Karpas-422 (cell line): ENCODE data around the gene ANGPTL4. TPM values are rescaled to one million over a fixed set of nuclear protein-coding genes. Genes with fewer than 3 reads are reported as not detected.
A peak's percentile ranks its signal among the peaks of the same experiment; 100 is the strongest.

Experiments
- DNase-seq: peaks from one replicate; pipeline ENCODE4 v3.0.0-alpha.2; 2015
- H2AFZ ChIP-seq: fragments of 200-600 bp; sonication (generic); 2 replicates; pipeline ENCODE4 v1.6.1; 2014; ENCODE audit warnings: antibody characterized with exemption, low read length, mixed read lengths
- H3K27ac ChIP-seq: fragments of 200-600 bp; sonication (generic); 2 replicates; pipeline ENCODE4 v1.5.1; 2014; ENCODE audit warnings: mild to moderate bottlenecking, low read length, moderate library complexity
- H3K27me3 ChIP-seq: fragments of 200-600 bp; sonication (generic); 2 replicates; pipeline ENCODE4 v1.6.1; 2014; ENCODE audit warnings: low read length, mixed read lengths
- H3K36me3 ChIP-seq: fragments of 200-600 bp; sonication (generic); 2 replicates; pipeline ENCODE4 v1.6.1; 2014; ENCODE audit warnings: low read length, mixed read lengths; ENCODE audit not compliant: insufficient read depth
- H3K4me1 ChIP-seq: fragments of 200-600 bp; sonication (generic); 2 replicates; pipeline ENCODE4 v1.6.1; 2014; ENCODE audit warnings: mild to moderate bottlenecking, low read length, mixed read lengths
- H3K4me2 ChIP-seq: fragments of 200-600 bp; sonication (generic); 2 replicates; pipeline ENCODE4 v1.6.1; 2014; ENCODE audit warnings: low read length, low read depth, mild to moderate bottlenecking; ENCODE audit not compliant: poor library complexity, severe bottlenecking
- H3K4me3 ChIP-seq: fragments of 200-600 bp; sonication (generic); 2 replicates; pipeline ENCODE4 v1.5.1; 2014; ENCODE audit warnings: mild to moderate bottlenecking, antibody characterized with exemption, low read length, mixed read lengths
- H3K79me2 ChIP-seq: fragments of 200-600 bp; sonication (generic); 2 replicates; pipeline ENCODE4 v1.6.1; 2014; ENCODE audit warnings: mild to moderate bottlenecking, low read length, mixed read lengths
- H3K9ac ChIP-seq: fragments of 200-600 bp; sonication (generic); 2 replicates; pipeline ENCODE4 v1.6.0; 2014; ENCODE audit warnings: low read length
- H3K9me2 ChIP-seq: fragments of 200-600 bp; sonication (generic), shearing (Covaris generic); replicated peaks from 2 replicates; pipeline ENCODE4 v1.6.0; 2014; ENCODE audit warnings: mild to moderate bottlenecking, low read length, moderate library complexity; ENCODE audit not compliant: insufficient read depth
- H3K9me3 ChIP-seq: fragments of 300-700, 200-600 bp; sonication (generic); 2 replicates; pipeline ENCODE4 v1.6.1; 2014; ENCODE audit warnings: low read length, mixed read lengths
- H4K20me1 ChIP-seq: fragments of 200-600 bp; sonication (generic); 2 replicates; pipeline ENCODE4 v1.6.1; 2014; ENCODE audit warnings: mild to moderate bottlenecking, antibody characterized with exemption, low read length, low read depth; ENCODE audit not compliant: insufficient read depth
- total RNA-seq: library from RNA; depleted of rRNA; stranded (reverse); fragments of >200 nt; shearing (Covaris generic); gene quantifications from 2 replicates; pipeline ENCODE4 v1.2.3, GENCODE V29; 2014; ENCODE audit warnings: low replicate concordance

ANGPTL4 gene
- total RNA-seq, 1 experiment from 2014 or later: not detected

GRCh38 chr19:8388612-8388958 lies 24.6 kb downstream of the ANGPTL4 start:
- Histone ChIP-seq H4K20me1 (peaks cover 21% of the 10 kb centered on the region), H3K9ac (peak overlapping the region; percentile 79; the same call in 1 of the 2 replicates), H3K79me2 (peaks cover 34% of the 10 kb centered on the region), H3K27ac (no peak overlapping the region), H2AFZ (no peak overlapping the region), H3K36me3 (no peaks in the 10 kb centered on the region; the same call in 1 of the 2 replicates), H3K9me3 (no peaks in the 10 kb centered on the region), H3K4me1 (peaks cover 19% of the 10 kb centered on the region), H3K9me2 (no peaks in the 10 kb centered on the region), H3K4me2 (peak overlapping the region; percentile 79), H3K4me3 (peak overlapping the region; percentile 73; the same call in 1 of the 2 replicates), H3K27me3 (no peaks in the 10 kb centered on the region)
- no peak for DNase-seq

GRCh38 chr19:8389891-8390616 lies 26.1 kb downstream of the ANGPTL4 start, which contains the start of gene RAB11B:
RAB11B (plus strand) TSS chr19:8390360; CDS start chr19:8390417, 57 bp downstream.
- peaks cover 19% of the 10 kb centered on the region for H3K4me1 ChIP-seq
- peak within 1 kb of the TSS; percentile 99 for H3K9ac ChIP-seq
- H3K4me3 ChIP-seq: peak within 1 kb of the TSS; percentile 94
- peak within 1 kb of the TSS; percentile 91 for H3K27ac ChIP-seq
- H3K4me2 ChIP-seq: peak within 1 kb of the TSS; percentile 87
- H3K9me3 ChIP-seq: no peaks in the 10 kb centered on the region
- H2AFZ ChIP-seq: no peak within 1 kb of the TSS; the same call in 1 of the 2 replicates
- H3K9me2 ChIP-seq: no peaks in the 10 kb centered on the region
- H4K20me1 ChIP-seq: peaks cover 25% of the 10 kb centered on the region
- peaks cover 49% of the 10 kb centered on the region for H3K79me2 ChIP-seq
- peak; percentile 100 for DNase-seq
- H3K36me3 ChIP-seq: no peaks in the 10 kb centered on the region; the same call in 1 of the 2 replicates
- no peaks in the 10 kb centered on the region for H3K27me3 ChIP-seq

DNA sequence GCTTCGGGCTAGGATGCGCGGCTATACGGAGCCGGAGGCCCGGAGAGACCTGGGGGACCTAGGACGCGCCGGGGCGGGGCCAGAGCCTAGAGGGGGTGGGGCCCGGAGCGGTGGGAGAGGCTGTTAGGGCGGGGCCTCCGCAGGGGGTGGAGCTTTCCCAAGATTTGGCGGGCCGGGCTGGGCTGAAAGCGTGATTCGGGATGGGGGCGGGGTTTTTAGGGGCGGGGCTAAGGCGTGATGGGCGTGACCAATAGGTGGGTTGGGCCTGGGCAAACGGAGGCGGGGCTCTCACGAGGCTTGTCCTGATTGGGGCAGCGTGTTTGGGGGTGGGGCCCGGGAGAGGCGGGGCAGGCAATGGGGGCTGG lies 26.6 kb downstream of the ANGPTL4 start:
- no peaks in the 10 kb centered on the region for H3K9me3 ChIP-seq
- H3K4me1 ChIP-seq: peaks cover 19% of the 10 kb centered on the region
- peak overlapping the region; percentile 91 for H3K27ac ChIP-seq
- peak overlapping the region; percentile 87 for H3K4me2 ChIP-seq
- H3K27me3 ChIP-seq: no peaks in the 10 kb centered on the region
- H3K79me2 ChIP-seq: peaks cover 54% of the 10 kb centered on the region
- H3K9me2 ChIP-seq: no peaks in the 10 kb centered on the region
- H4K20me1 ChIP-seq: peaks cover 30% of the 10 kb centered on the region
- H2AFZ ChIP-seq: no peak overlapping the region; the same call in 1 of the 2 replicates
- peak; percentile 97 for DNase-seq
- H3K9ac ChIP-seq: peak overlapping the region; percentile 99
- H3K36me3 ChIP-seq: no peaks in the 10 kb centered on the region; the same call in 1 of the 2 replicates
- peak overlapping the region; percentile 94 for H3K4me3 ChIP-seq

DNA sequence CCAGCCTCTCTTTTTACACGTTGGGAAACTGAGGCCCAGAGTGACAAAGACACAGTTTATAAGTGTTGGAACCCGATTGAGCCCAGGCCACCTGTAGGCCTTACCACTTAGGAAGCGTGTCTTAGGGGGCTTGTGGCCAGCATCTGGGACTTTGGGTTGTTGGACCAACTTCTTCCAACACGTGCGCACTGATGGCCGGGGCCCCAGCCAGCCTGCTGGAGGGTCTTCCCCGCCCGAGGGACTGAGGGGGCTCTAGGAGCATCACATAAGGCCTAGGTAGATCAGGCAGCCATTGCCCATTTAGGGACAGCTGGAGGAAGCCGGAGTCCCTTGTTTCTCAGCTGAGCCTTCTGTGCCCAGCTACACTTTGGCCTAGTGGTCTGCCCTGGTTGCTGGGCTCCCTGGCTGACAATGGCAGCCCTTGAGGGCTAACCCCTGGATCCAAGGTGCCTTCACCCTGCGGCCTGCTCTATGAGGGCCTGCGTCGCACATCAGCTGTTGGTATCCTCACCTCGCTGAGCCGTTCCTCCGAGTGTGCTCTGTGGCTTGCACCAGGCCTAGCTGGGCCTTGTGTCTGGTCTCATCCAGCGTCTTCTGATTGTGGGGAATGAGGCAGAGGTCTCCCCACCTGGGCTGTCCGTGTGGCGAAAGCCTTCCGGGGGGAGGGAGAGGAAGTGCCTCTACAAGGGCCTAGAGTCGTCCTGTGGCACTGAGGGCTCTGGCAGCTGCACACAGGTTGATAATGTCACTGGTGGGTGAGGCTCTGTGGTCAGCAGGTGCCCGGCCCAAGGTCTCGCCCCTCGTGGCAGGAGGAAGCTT lies 27.5 kb downstream of the ANGPTL4 start:
- Histone ChIP-seq H4K20me1 (peaks cover 38% of the 10 kb centered on the region), H3K4me1 (peaks cover 19% of the 10 kb centered on the region), H3K27me3 (no peaks in the 10 kb centered on the region), H3K9me3 (no peaks in the 10 kb centered on the region), H3K4me2 (peak overlapping the region; percentile 87), H3K27ac (no peak overlapping the region), H3K9me2 (no peaks in the 10 kb centered on the region), H3K79me2 (peaks cover 62% of the 10 kb centered on the region), H3K36me3 (no peaks in the 10 kb centered on the region; the same call in 1 of the 2 replicates), H2AFZ (no peak overlapping the region), H3K4me3 (peak overlapping the region; percentile 59; the same call in 1 of the 2 replicates), H3K9ac (peak overlapping the region; percentile 15; the same call in 1 of the 2 replicates)
- no peak for DNase-seq

DNA sequence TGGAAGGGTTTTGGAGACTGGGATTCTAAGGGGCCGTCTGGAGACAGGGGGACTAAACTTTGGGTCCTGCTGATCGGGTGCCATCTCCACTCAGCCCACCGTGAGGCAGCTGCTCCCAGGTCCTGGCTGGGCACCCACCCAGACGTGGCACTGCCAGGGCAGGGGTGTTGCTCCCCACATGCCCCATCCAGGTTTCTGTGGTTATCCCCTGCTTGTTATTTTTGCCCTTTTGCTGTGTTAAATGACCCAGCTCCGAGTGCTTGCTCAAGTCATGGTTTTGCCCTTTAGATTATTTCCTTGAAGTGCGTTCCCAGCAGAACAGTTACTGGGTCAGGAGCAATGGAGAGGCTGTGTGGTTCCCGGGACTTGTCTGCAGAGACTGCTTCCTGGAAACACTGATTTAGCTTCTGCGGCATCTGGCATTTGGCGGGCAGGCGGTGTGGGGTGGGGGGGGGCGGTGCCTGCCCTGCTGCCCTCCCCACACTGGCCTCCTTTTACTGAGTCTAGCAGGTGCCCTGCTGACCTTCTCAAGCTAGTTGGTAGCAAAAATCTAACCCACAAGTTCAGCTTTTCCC lies 28.1 kb downstream of the ANGPTL4 start:
- Histone ChIP-seq H3K4me1 (peaks cover 19% of the 10 kb centered on the region), H3K9me2 (no peaks in the 10 kb centered on the region), H3K27me3 (no peaks in the 10 kb centered on the region), H3K4me3 (no peak overlapping the region), H3K9me3 (no peaks in the 10 kb centered on the region), H4K20me1 (peaks cover 43% of the 10 kb centered on the region), H2AFZ (no peak overlapping the region), H3K9ac (no peak overlapping the region), H3K79me2 (peaks cover 67% of the 10 kb centered on the region), H3K27ac (no peak overlapping the region), H3K4me2 (no peak overlapping the region), H3K36me3 (no peaks in the 10 kb centered on the region; the same call in 1 of the 2 replicates)
- no peak for DNase-seq

DNA sequence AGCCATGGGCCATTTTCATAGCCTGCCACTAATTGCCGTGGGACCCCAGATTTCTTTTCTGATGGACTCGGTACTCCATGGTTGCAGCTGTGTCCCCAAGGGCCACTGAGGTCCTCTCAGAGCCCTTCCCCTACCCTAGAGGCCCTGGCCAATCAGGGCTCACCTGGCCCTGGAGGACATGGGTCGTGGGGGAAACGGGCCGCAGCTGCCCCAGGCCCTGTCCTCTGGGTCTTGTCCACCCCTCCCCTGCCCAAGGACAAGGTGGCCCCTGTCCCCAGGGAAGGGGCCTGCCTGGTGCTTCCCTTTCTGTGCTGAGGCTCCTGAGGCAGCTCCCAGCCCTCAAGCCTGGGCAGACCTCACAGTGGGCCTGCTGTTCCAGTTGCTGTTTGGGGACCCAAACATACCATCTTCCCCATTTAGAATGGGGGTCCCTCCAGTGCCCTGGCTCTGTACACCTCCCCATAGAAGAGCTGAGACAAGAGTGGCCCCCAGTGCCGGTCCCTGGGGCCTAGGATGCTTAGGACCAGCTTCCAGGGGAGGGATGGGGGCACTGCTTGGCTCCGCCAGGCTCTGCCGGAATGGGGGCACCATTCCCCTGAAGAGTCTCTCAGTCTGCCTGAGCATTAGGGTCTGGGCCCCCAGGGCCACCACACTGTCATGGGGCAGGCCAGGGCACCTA lies 29.4 kb downstream of the ANGPTL4 start:
- Histone ChIP-seq H3K9ac (no peak overlapping the region), H4K20me1 (peaks cover 51% of the 10 kb centered on the region), H2AFZ (no peak overlapping the region), H3K27me3 (no peaks in the 10 kb centered on the region), H3K4me1 (peaks cover 19% of the 10 kb centered on the region), H3K4me2 (no peak overlapping the region), H3K9me2 (no peaks in the 10 kb centered on the region), H3K9me3 (no peaks in the 10 kb centered on the region), H3K36me3 (no peaks in the 10 kb centered on the region), H3K27ac (no peak overlapping the region), H3K4me3 (no peak overlapping the region), H3K79me2 (peaks cover 79% of the 10 kb centered on the region)
- DNase-seq: no peak

DNA sequence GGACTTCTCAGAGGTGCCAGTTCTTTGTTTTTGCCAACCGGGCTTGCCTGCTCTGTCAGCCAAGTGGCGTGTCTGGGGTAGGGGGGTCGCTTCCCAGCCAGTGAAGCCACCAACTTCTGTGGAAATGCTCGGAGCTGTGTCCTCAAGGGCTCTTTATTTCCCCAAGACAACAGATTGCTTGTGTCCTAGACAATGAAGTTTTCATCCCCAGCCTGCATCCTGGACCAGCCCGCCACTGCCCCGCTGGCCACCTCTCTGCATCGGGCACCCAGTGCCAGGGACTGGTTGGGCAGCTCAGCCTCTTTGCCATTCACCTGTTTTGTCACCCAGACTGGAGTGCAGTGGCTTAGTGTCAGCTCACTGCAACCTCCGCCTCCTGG lies 29.9 kb downstream of the ANGPTL4 start:
- H3K4me1 ChIP-seq: peaks cover 16% of the 10 kb centered on the region
- H3K4me2 ChIP-seq: no peak overlapping the region
- no peaks in the 10 kb centered on the region for H3K9me3 ChIP-seq
- peaks cover 54% of the 10 kb centered on the region for H4K20me1 ChIP-seq
- H3K79me2 ChIP-seq: peaks cover 79% of the 10 kb centered on the region
- no peak overlapping the region for H2AFZ ChIP-seq
- no peaks in the 10 kb centered on the region for H3K36me3 ChIP-seq
- no peak overlapping the region for H3K9ac ChIP-seq
- no peaks in the 10 kb centered on the region for H3K9me2 ChIP-seq
- no peak for DNase-seq
- no peak overlapping the region for H3K27ac ChIP-seq
- H3K27me3 ChIP-seq: no peaks in the 10 kb centered on the region
- H3K4me3 ChIP-seq: no peak overlapping the region
